ELF-1 (cell line): ENCODE data around the gene S100A10.

Source experiments
- DNase-seq: peaks from one replicate; pipeline ENCODE4 v3.0.0-alpha.2; 2016; ENCODE audit warnings: low read depth, low spot score

S100A10 gene

GRCh38 chr1:151964510-151964909 is 29.1 kb downstream of the S100A10 start:
- no peak for DNase-seq

GRCh38 chr1:151963288-151963687 is 30.4 kb downstream of the S100A10 start:
- no peak for DNase-seq

GRCh38 chr1:151961833-151962232 is 31.8 kb downstream of the S100A10 start:
- no peak for DNase-seq

- no peak for DNase-seq
These were observed 32.7 kb downstream of the S100A10 start for GRCh38 chr1:151960780-151961513.

GRCh38 chr1:151958959-151959358 is 34.7 kb downstream of the S100A10 start:
- no peak for DNase-seq

GRCh38 chr1:151956957-151957497 is 36.6 kb downstream of the S100A10 start:
- no peak for DNase-seq

GRCh38 chr1:151953409-151954094 is 40.1 kb downstream of the S100A10 start:
- DNase-seq, result no peak

- DNase-seq, result no peak
These were observed 40.8 kb downstream of the S100A10 start for GRCh38 chr1:151952811-151953210.

GRCh38 chr1:151949371-151950193 is 44.1 kb downstream of the S100A10 start:
- DNase-seq, result no peak

- DNase-seq, result no peak
These were observed 45.2 kb downstream of the S100A10 start for GRCh38 chr1:151948506-151948905.

- no peak for DNase-seq
These were observed 46.5 kb downstream of the S100A10 start for GRCh38 chr1:151947140-151947539.

- peak; percentile 94 for DNase-seq
These were observed 47.6 kb downstream of the S100A10 start for GRCh38 chr1:151945725-151946722.

- no peak for DNase-seq
These were observed 48.6 kb downstream of the S100A10 start for GRCh38 chr1:151944857-151945575.

- DNase-seq, result no peak
These were observed 49.4 kb downstream of the S100A10 start for GRCh38 chr1:151944126-151944856.

GRCh38 chr1:151943591-151943990 is 50.1 kb downstream of the S100A10 start:
- DNase-seq, result no peak

GRCh38 chr1:151942882-151943281 is 50.8 kb downstream of the S100A10 start:
- DNase-seq, result no peak

- no peak for DNase-seq
These were observed 53.1 kb downstream of the S100A10 start for GRCh38 chr1:151940541-151940940.

- DNase-seq, result no peak
These were observed 53.9 kb downstream of the S100A10 start for GRCh38 chr1:151939779-151940178.

GRCh38 chr1:151939141-151939540 is 54.5 kb downstream of the S100A10 start:
- DNase-seq, result no peak
